HUES6 (cell line): ENCODE data around the gene DIS3L2.
"Not testable (repeated sequence)": the region's sequence is repeated elsewhere in the genome, so short reads cannot be mapped to it uniquely, and the experiment has no call there.

ENCODE experiments used
- H3K27ac ChIP-seq: 2 replicates; pipeline ENCODE4 v1.7.0; 2013; ENCODE audit warnings: low read depth, mild to moderate bottlenecking, low read length, inconsistent platforms
- H3K27me3 ChIP-seq: 2 replicates; pipeline ENCODE4 v1.6.1; 2013; ENCODE audit warnings: low read length; ENCODE audit not compliant: control insufficient read depth, insufficient read depth
- H3K36me3 ChIP-seq: 2 replicates; pipeline ENCODE4 v1.6.1; 2013; ENCODE audit warnings: low read length; ENCODE audit not compliant: control insufficient read depth, insufficient read depth
- H3K4me1 ChIP-seq: 2 replicates; pipeline ENCODE4 v1.6.1; 2013; ENCODE audit warnings: low read length; ENCODE audit not compliant: control insufficient read depth, insufficient read depth
- H3K4me3 ChIP-seq: 2 replicates; pipeline ENCODE4 v1.5.1; 2013; ENCODE audit warnings: low read depth, low read length
- H3K9ac ChIP-seq: one replicate; pipeline ENCODE4 v1.6.1; 2013; ENCODE audit warnings: mild to moderate bottlenecking, low read length
- H3K9me3 ChIP-seq: 2 replicates; pipeline ENCODE4 v1.6.1; 2013; ENCODE audit warnings: low read depth, low read length; ENCODE audit not compliant: control insufficient read depth, insufficient read depth

Gene DIS3L2

DNA sequence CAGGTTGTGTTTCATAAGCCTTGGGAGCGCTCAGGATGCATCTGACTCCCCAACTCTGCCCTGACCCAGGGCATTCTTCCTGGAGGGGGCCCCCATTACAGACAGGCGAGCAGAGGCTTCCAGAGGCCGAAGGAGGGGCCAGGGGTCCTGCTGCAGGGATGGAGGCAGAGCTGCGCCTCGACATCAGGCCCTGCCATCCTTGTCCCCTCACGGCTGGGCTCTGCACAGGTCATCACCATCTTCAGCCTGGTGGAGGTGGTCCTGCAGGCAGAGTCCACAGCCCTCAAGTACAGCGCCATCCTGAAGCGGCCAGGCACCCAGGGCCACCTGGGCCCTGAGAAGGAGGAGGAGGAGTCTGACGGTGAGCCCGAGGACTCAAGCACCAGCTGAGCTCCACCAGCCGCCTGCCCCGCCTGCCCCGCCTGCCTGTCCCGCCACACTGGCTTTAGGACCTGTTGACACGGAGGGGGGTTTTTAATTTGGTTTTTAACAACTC is 374.8 kb downstream of the DIS3L2 start:
- Histone ChIP-seq H3K4me1 (peaks cover 3% of the 10 kb centered on the region; the same call in 1 of the 2 replicates), H3K9me3 (no peaks in the 10 kb centered on the region), H3K4me3 (no peak overlapping the region), H3K27ac (no peak overlapping the region), H3K36me3 (no peaks in the 10 kb centered on the region), H3K9ac (no peak overlapping the region), H3K27me3 (no peaks in the 10 kb centered on the region)

DNA sequence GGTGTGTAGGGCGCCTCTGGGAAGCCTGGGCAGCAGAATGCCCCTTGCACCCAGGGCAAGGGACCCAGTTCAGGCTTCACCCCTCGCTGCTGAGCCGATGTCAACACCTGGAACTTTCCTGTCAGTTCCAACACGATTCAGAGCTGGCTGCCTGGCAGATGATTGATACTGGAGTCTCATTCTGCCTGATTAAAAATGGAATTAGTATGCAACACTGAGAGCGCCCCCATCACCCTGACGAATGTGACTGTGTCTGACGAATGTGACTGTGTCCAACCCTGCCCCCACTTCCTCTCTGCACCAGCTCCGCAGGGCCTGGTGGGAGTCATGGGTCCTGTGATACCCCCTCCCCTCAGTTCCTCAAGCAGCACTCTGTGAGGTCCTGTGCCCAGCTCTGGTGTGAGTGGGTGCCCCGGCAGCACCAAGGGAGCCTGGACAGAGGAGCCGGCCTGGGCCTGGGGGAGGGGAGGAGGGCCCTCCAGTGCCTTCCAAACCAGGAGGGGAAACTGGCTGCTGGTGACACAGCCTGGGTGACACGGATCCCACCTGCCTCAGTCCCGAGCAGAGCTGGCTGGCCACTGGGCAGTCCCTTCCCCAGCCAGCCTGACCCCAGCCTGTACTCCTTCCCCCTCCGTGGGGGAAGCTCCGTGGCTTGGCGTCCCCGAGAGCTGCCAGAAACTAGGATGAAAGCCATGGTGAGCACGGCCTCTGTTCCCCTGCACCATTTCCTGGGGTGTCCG is 375.6 kb downstream of the DIS3L2 start:
- no peak overlapping the region for H3K9ac ChIP-seq
- H3K9me3 ChIP-seq, result no peaks in the 10 kb centered on the region
- H3K27ac ChIP-seq, result no peak overlapping the region
- no peaks in the 10 kb centered on the region for H3K36me3 ChIP-seq
- H3K27me3 ChIP-seq, result no peaks in the 10 kb centered on the region
- H3K4me3 ChIP-seq, result no peak overlapping the region
- peaks cover 3% of the 10 kb centered on the region; the same call in 1 of the 2 replicates for H3K4me1 ChIP-seq

DNA sequence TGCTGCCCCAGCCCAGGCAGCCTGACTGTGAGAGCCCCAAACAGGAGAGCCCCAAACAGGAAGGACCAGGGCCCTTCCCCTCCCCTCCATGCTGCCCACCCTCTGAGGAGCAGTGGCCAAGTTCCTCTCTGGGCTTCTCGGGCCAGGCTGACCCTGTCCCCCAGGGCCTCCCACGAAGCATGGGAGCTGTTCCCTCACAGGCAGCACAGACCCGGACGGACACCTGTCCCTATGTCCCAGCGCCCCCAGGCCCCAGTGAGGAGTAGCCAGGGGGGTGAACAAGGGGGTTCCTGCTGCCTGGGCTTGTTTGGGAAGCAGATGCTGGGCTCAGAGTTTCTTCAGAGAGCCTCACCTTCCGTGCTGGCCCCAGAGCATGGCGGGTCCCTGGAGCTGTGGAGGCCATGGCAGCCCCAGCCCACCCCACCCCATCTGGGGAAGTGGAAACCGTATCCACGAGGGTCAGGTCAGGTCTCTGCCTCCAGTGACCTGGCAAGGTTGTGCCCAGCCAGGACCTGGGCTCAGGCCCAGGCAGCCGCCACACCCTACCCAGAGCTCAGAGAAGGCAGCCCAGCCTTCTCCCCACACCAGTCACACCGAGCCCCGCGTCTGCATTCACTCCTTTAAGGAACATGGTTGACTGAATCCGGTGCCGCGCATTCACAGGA is 376.7 kb downstream of the DIS3L2 start:
- not testable (repeated sequence) for H3K27me3 ChIP-seq, H3K9me3 ChIP-seq, H3K27ac ChIP-seq, H3K36me3 ChIP-seq, H3K9ac ChIP-seq, H3K4me3 ChIP-seq, H3K4me1 ChIP-seq

DNA sequence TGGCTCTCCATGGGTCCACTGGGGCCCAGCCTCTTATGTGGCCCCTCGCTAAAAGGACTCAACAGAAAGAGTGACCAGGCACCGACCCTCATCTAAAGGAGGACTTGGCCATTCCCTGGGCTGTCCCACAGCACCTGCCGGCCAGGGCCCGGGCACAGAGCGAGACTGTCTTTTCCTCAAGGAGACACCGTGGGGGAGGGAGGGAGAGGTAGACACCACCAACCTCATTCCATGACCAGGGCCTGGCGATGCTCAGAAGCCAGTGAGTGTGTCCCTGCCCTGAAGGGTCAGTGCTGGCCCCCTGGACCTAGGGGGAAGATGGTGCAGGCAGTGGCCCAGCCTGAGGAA is 377.2 kb downstream of the DIS3L2 start:
- H3K27ac ChIP-seq, result no peak overlapping the region
- no peaks in the 10 kb centered on the region for H3K9me3 ChIP-seq
- H3K9ac ChIP-seq, result no peak overlapping the region
- H3K27me3 ChIP-seq, result no peaks in the 10 kb centered on the region
- H3K4me1 ChIP-seq, result peaks cover 3% of the 10 kb centered on the region; the same call in 1 of the 2 replicates
- H3K36me3 ChIP-seq, result no peaks in the 10 kb centered on the region
- H3K4me3 ChIP-seq, result no peak overlapping the region

DNA sequence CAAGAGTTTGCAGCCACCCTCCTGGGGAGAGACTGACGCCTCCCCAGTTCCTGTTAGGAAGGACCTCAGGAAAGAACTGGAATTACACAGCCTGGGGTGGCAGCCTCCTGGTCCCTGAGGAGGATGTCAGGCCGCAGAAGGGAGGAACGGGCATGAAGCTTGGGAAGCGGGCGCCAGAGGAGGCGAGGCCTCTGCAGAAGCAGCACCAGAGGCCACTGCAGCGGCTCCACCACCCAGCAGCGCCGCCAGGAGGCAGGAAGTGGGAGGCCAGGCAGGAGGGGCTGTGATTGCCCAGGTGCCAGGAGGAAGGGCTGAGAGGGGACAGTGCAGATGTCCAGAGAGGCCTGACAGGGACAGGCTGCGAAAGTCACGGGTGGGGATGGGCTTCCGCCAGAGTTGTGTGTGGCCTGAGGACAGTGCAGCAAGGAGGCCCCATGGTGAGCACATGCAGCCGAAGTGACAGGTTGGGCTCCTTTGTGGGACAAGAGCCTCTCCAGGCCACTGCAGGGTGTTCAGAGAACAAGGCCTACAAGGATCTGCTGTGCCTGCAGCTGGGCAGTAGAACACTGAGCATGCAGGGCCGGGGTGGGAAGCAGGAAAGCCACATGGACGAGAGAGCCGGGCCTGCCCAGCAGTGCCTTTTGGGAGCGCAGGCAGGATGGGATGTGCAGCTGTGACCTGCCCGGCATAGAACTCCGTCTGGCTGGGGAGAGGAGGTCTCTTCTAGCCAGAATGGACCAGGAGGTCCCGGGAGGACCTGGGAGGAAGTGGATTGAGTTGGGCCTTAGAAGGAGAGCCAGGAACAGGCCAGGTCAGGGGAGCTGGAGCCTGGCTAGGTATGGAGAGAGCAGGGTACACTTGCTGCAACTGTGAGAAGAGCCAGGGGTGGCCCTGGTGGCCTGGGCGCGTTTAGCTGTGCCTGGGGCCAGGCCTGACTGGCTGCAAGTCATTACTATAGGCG is 377.9 kb downstream of the DIS3L2 start:
- Histone ChIP-seq H3K4me3 (no peak overlapping the region), H3K27ac (no peak overlapping the region), H3K27me3 (no peaks in the 10 kb centered on the region), H3K36me3 (no peaks in the 10 kb centered on the region), H3K9ac (no peak overlapping the region), H3K9me3 (no peaks in the 10 kb centered on the region), H3K4me1 (peaks cover 3% of the 10 kb centered on the region; the same call in 1 of the 2 replicates)

DNA sequence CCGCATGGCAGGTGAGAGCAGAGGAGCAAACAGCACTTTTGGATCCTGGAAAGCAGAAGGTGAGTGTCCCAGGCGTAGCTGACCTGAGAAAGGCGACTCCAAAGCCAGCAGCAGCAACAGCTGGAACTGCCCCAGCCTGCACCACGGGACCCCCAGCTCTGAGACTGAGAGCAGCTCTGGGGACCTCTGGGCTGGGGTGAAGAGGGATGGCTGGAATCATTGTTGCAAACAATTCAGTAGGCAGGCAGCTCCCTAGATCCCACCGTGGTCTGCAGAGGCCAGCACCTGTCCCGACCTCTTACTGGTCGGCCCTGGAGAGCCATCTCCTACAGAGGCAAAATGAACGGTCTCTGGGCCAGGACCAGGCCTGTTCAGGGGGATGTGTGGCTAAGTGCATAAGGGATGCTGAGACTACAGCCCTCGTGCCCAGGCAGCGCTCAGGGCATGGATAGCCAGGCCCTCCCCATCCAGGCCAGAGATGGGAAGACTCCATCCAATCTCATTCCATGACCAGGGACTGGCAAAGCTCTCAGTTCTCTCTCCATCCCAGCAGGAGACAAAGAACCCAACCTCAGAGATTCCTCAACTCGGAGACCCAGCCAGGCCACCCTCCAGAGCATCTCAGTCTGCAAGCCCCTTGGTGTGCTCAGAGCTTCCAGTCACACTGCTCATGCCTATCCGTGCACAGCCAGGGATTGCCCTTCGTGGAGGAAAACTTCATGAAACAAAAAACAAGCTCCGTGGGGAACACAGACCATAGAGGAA is 378.8 kb downstream of the DIS3L2 start:
- H3K36me3 ChIP-seq, result no peaks in the 10 kb centered on the region
- no peaks in the 10 kb centered on the region for H3K27me3 ChIP-seq
- H3K9ac ChIP-seq, result no peak overlapping the region
- H3K4me3 ChIP-seq, result no peak overlapping the region
- H3K4me1 ChIP-seq, result peaks cover 3% of the 10 kb centered on the region; the same call in 1 of the 2 replicates
- no peaks in the 10 kb centered on the region for H3K9me3 ChIP-seq
- no peak overlapping the region for H3K27ac ChIP-seq

DNA sequence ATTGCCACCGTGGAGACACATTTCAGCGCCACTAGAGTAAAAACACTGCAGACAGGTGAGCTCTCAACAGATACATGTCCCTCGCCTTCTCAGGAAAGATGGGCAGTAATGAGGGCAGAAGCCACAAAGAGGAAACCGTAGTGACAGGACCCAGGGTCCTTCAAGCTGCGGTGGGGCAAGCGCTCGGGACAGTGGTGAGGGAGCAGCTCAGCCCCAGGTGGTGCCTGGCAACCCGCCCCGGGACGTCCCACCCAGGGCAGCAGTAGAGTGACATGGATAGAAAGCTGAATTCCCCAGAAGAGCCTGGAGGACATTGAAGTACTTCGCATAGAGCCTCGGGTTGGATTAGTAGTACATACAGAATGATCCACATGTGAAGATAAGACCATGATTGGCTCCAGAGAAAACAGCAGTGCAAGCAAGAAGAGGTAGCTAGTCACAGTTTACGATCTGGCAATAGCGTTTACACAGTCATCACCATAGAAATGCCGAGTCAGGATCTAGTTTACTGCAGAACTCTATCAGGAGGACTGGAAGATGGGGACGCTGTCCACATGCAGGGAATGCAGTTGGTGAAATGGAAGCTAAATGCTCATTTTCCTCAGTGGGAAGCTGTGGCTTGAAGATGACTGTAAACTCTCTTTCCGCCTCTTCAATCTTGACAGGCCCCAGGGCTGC is 379.7 kb downstream of the DIS3L2 start:
- Histone ChIP-seq H3K4me3 (no peak overlapping the region), H3K27ac (no peak overlapping the region), H3K36me3 (no peaks in the 10 kb centered on the region), H3K4me1 (peaks cover 3% of the 10 kb centered on the region; the same call in 1 of the 2 replicates), H3K9me3 (no peaks in the 10 kb centered on the region), H3K9ac (no peak overlapping the region), H3K27me3 (no peaks in the 10 kb centered on the region)

DNA sequence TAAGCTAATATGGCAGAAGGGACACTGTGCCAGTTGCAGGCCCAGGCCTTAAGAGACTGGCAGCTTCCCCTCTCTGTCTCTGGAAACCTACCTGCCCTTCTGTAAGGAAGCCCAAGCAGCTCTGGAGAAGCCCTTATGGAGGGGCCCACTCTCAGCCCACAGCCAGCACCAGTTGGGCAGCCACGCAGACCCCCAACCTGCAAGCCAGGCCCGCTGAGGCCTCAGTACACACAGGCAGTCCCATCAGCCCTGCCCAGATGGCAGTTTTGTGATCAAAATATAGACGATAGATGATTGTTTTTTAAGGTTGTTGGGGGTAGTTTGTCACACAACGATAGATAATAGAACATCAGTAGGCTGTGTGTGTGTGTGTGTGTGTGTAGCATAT is 380.2 kb downstream of the DIS3L2 start:
- Histone ChIP-seq H3K4me1 (peaks cover 3% of the 10 kb centered on the region; the same call in 1 of the 2 replicates), H3K4me3 (no peak overlapping the region), H3K36me3 (no peaks in the 10 kb centered on the region), H3K27ac (no peak overlapping the region), H3K9ac (no peak overlapping the region), H3K9me3 (no peaks in the 10 kb centered on the region), H3K27me3 (no peaks in the 10 kb centered on the region)

DNA sequence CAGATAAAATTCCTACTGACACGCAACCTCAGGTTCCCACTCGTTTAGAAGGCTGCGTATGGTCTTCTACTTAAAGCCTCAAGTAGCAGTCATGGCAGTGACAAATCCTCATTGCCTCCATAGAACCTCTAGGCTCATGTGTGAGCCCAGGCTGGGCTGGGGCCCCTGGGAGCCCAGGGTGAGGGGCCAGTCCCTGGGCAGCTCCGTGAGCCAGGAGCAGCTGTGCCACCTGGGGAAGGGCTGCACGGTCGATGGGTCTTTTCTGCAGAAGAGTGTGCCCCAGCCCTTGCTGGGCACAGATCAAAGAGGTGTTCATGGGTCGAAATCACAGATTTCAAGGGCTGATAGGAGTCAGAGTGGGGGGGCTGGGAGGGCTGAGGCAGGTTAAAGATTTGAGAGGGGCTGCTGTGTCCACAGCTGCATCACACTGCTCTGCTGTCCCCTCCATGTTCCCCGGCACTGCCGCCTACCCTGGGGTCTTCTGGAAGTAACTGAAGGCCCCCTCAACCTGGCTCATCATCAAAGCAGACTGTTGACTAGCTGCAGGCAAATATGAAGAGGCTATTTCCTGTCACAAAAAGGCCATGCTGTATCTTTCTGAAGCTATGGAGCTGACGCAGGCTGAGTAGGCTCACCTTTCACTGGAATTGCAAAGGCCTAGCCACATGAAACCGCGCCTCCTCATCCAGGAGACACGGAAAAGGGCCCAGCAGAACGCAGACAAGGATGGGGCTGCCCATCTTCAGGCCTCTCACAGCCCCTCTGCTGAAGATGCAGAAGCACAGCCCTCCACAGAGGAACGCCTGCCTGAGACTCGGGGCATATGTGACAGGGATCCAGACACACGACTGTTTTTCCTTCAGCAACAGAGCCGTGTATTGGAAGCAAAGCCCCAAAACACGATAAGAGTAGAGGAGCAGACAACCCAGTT is 381.4 kb downstream of the DIS3L2 start:
- H3K36me3 ChIP-seq, result no peaks in the 10 kb centered on the region
- H3K4me3 ChIP-seq, result no peak overlapping the region
- no peaks in the 10 kb centered on the region for H3K27me3 ChIP-seq
- peaks cover 3% of the 10 kb centered on the region; the same call in 1 of the 2 replicates for H3K4me1 ChIP-seq
- no peak overlapping the region for H3K27ac ChIP-seq
- no peaks in the 10 kb centered on the region for H3K9me3 ChIP-seq
- no peak overlapping the region for H3K9ac ChIP-seq
